ENCODE data around the gene LZTFL1.
A peak's percentile ranks its signal among the peaks of the same experiment; 100 is the strongest.

Gene LZTFL1

DNA sequence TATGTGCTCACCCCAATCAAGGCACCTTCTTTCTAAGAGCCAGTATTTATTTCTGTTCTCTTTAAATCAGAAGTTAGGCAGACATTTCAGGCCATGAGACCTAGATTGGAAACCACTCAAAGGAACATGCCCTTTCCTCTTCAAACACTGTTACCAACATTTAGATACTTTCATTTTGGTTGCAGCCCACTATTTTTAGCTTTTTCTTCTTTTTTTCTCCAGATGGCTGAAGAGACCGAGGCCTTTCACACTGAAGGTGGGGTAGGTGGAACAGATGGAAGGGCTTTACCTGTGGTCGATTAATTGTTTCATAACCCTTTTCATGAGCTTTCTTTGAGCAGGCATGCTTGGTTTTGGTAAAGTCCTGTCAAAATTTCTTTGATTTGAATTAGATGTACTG lies 10.9 kb upstream of the LZTFL1 start:
- no peaks in the 10 kb centered on the region for H3K4me1 ChIP-seq (ENCODE audit: control insufficient read depth in 1 of 2, insufficient read depth in 1 of 2, low read depth in 1 of 2, low read length in 1 of 2)
- no peaks in the 10 kb centered on the region for H3K9me3 ChIP-seq
- no peak overlapping the region for H3K4me3 ChIP-seq (ENCODE audit: low read depth in 1 of 2, low read length in 1 of 2)
- H3K27me3 ChIP-seq: peaks cover 27% of the 10 kb centered on the region
- no peak overlapping the region for H3K27ac ChIP-seq
- TF ChIP-seq, protein P1, sequence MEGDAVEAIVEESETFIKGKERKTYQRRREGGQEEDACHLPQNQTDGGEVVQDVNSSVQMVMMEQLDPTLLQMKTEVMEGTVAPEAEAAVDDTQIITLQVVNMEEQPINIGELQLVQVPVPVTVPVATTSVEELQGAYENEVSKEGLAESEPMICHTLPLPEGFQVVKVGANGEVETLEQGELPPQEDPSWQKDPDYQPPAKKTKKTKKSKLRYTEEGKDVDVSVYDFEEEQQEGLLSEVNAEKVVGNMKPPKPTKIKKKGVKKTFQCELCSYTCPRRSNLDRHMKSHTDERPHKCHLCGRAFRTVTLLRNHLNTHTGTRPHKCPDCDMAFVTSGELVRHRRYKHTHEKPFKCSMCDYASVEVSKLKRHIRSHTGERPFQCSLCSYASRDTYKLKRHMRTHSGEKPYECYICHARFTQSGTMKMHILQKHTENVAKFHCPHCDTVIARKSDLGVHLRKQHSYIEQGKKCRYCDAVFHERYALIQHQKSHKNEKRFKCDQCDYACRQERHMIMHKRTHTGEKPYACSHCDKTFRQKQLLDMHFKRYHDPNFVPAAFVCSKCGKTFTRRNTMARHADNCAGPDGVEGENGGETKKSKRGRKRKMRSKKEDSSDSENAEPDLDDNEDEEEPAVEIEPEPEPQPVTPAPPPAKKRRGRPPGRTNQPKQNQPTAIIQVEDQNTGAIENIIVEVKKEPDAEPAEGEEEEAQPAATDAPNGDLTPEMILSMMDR (IDR thresholded peaks at IDR 0.05): no peak
- H3K36me3 ChIP-seq: no peaks in the 10 kb centered on the region

DNA sequence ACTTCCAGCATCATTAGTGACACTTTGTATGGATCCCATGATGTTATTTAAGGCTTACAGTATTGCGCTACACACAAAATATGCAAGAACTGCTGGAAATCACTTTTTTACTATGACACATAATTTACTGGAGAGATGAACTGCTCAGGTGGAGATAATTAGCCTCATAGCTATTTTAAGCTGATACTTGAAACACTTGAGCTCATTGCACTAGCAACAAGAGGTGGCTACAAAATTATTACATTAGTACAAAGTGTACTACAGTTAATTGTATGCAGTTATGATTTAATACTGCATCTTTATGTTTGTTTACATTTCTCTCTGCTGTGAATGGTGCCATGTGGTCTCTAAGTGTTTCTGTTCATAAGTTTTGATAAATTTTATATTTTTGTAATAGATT lies 6.5 kb upstream of the LZTFL1 start:
- Histone ChIP-seq H3K4me1 (ENCODE audit: control insufficient read depth in 1 of 2, insufficient read depth in 1 of 2, low read depth in 1 of 2, low read length in 1 of 2) (no peaks in the 10 kb centered on the region), H3K27ac (no peak overlapping the region), H3K36me3 (no peaks in the 10 kb centered on the region), H3K4me3 (ENCODE audit: low read depth in 1 of 2, low read length in 1 of 2) (no peak overlapping the region), H3K9me3 (no peaks in the 10 kb centered on the region), H3K27me3 (peaks cover 69% of the 10 kb centered on the region)
- TF ChIP-seq, protein P1 (IDR thresholded peaks at IDR 0.05): no peak

DNA sequence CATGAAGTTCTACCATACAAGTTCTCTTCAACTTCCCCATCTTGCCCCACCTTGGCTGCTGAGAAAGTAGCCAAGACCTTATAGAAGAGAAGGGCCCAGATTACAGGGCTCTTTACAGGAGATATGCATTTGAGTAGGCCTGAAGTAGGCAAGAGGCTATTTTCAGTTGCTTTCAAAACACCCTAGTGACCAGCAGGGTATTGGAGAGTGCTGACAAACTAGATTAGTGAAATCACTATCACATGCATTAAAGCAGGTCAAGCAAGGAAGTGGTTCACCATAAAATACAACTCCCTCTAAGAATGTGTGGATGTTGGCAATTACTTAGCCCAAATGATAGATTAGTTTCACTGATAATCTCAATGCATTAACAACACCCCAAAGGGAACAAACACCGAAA lies 2.7 kb upstream of the LZTFL1 start:
- Histone ChIP-seq H3K4me3 (ENCODE audit: low read depth in 1 of 2, low read length in 1 of 2) (no peak overlapping the region), H3K36me3 (no peaks in the 10 kb centered on the region), H3K27me3 (peaks cover 79% of the 10 kb centered on the region), H3K27ac (no peak overlapping the region), H3K9me3 (no peaks in the 10 kb centered on the region), H3K4me1 (ENCODE audit: control insufficient read depth in 1 of 2, insufficient read depth in 1 of 2, low read depth in 1 of 2, low read length in 1 of 2) (peaks cover 13 to 15% of the 10 kb centered on the region in 2 experiments)
- TF ChIP-seq, protein P1 (IDR thresholded peaks at IDR 0.05): no peak

DNA sequence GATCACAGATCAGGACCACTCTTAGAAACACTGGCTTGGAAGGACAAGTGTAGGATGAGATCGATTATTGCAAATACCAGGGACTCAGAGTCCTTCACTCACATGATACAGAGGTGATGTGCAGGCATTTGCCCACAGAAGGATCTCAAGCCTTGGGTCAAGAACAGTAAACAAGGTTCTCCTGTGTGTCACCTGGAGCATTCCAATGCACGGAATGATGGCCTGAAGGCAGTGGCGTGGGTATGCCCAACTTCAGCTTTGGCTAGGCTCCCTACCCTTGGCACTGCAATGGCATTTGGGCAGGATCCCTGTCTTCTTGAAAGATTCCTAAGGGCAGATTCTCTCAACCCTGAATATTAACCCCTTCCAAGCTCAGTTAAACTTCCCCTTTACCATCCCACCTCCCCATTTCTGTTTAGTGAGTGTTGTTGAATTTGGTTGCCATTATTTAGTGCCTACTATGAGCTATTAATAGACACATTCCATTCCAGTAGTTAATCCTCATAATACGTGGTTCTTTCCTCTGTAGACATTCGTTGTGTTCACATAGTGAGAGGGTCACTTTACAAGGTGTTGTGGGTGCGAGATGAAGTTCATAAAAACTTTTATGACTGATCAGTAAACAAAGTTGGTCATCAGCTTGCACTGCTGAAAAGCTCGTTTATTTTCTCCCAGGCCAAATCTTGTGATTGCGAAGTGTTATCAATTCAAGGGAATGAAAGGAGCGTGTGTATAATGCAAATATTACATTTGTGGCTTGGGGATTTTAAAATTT lies 1.1 kb upstream of the LZTFL1 start:
- Histone ChIP-seq H3K27me3 (peaks cover 66% of the 10 kb centered on the region), H3K9me3 (no peaks in the 10 kb centered on the region), H3K27ac (no peak overlapping the region), H3K4me1 (ENCODE audit: control insufficient read depth in 1 of 2, insufficient read depth in 1 of 2, low read depth in 1 of 2, low read length in 1 of 2) (peaks cover 13 to 15% of the 10 kb centered on the region in 2 experiments), H3K4me3 (ENCODE audit: low read depth in 1 of 2, low read length in 1 of 2) (peak overlapping the region in 1 of 2 experiments; percentile 76), H3K36me3 (no peaks in the 10 kb centered on the region)
- TF ChIP-seq, protein P1 (IDR thresholded peaks at IDR 0.05): no peak

DNA sequence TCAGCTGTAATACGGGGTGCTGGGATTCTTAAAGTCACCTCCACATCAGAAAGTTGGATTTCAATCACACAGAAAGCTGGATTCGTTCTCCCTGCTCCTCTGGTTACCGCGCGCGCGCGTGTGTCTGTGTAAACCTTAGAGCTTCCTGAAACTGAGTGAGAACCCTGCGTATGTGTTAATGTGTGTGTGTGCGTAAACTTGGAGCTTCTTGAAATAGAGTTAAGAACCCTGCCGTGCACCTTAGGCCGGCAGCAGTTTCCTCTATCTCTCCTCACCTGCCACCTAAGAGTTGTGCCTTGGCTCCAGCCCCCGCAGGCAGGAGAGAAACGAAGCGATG lies 531 bp downstream of the LZTFL1 start:
- H3K9me3 ChIP-seq: no peaks in the 10 kb centered on the region
- peak overlapping the region; percentile 76 to 82 for H3K4me3 ChIP-seq (ENCODE audit: low read depth in 1 of 2, low read length in 1 of 2)
- H3K27me3 ChIP-seq: peaks cover 50% of the 10 kb centered on the region
- peak overlapping the region; percentile 65 for H3K27ac ChIP-seq
- peaks cover 13 to 15% of the 10 kb centered on the region in 2 experiments for H3K4me1 ChIP-seq (ENCODE audit: control insufficient read depth in 1 of 2, insufficient read depth in 1 of 2, low read depth in 1 of 2, low read length in 1 of 2)
- H3K36me3 ChIP-seq: no peaks in the 10 kb centered on the region
- TF ChIP-seq, protein P1 (IDR thresholded peaks at IDR 0.05): no peak
